WTC11 (cell line): ENCODE results near the gene TDRD10.

ENCODE experiments used
- CBFB ChIP-seq: sonication (generic); formaldehyde crosslinking; IDR thresholded peaks from 2 replicates; pipeline ENCODE4 v1.8.1; 2022; ENCODE audit warnings: mild to moderate bottlenecking, low read depth, missing genetic modification reagents
- CREM ChIP-seq: sonication (generic); formaldehyde crosslinking; IDR thresholded peaks from 2 replicates; pipeline ENCODE4 v1.8.1; 2022; ENCODE audit warnings: mild to moderate bottlenecking, missing genetic modification reagents, moderate library complexity
- FOXP1 ChIP-seq: sonication (generic); formaldehyde crosslinking; IDR thresholded peaks from 2 replicates; pipeline ENCODE4 v1.8.0; 2022; ENCODE audit warnings: missing genetic modification reagents, mild to moderate bottlenecking, moderate library complexity, borderline replicate concordance
- HMGXB4 ChIP-seq: sonication (generic); formaldehyde crosslinking; IDR thresholded peaks from 2 replicates; pipeline ENCODE4 v1.8.1; 2023; ENCODE audit warnings: mild to moderate bottlenecking, moderate library complexity, missing genetic modification reagents
- MAX ChIP-seq: sonication (generic); formaldehyde crosslinking; IDR thresholded peaks from 2 replicates; pipeline ENCODE4 v1.8.0; 2022; ENCODE audit warnings: mild to moderate bottlenecking, missing genetic modification reagents
- STAT6 ChIP-seq: sonication (generic); formaldehyde crosslinking; conservative IDR thresholded peaks from 2 replicates; pipeline ENCODE4 v1.8.1; 2023; ENCODE audit warnings: mild to moderate bottlenecking, low read depth, missing genetic modification reagents, moderate library complexity
- TEAD1 ChIP-seq: sonication (generic); formaldehyde crosslinking; IDR thresholded peaks from 2 replicates; pipeline ENCODE4 v1.8.0; 2022; ENCODE audit warnings: mild to moderate bottlenecking, missing genetic modification reagents
- TEAD4 ChIP-seq: sonication (generic); formaldehyde crosslinking; IDR thresholded peaks from 2 replicates; pipeline ENCODE4 v1.8.0; 2022; ENCODE audit warnings: mild to moderate bottlenecking, missing genetic modification reagents
- TF ChIP-seq, protein P1 (sequence below): sonication (generic); formaldehyde crosslinking; IDR thresholded peaks from 2 replicates; pipeline ENCODE4 v1.8.1; 2022; ENCODE audit warnings: low read depth, mild to moderate bottlenecking, moderate library complexity, missing genetic modification reagents, borderline replicate concordance
- TF ChIP-seq, protein P2 (sequence below): fragments of 200-600 bp; IDR thresholded peaks from 2 replicates; pipeline ENCODE4 v1.8.0; 2022; ENCODE audit warnings: antibody characterized with exemption

- TF ChIP-seq, protein P1, sequence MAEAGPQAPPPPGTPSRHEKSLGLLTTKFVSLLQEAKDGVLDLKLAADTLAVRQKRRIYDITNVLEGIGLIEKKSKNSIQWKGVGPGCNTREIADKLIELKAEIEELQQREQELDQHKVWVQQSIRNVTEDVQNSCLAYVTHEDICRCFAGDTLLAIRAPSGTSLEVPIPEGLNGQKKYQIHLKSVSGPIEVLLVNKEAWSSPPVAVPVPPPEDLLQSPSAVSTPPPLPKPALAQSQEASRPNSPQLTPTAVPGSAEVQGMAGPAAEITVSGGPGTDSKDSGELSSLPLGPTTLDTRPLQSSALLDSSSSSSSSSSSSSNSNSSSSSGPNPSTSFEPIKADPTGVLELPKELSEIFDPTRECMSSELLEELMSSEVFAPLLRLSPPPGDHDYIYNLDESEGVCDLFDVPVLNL: no peak
- TF ChIP-seq, protein P2, sequence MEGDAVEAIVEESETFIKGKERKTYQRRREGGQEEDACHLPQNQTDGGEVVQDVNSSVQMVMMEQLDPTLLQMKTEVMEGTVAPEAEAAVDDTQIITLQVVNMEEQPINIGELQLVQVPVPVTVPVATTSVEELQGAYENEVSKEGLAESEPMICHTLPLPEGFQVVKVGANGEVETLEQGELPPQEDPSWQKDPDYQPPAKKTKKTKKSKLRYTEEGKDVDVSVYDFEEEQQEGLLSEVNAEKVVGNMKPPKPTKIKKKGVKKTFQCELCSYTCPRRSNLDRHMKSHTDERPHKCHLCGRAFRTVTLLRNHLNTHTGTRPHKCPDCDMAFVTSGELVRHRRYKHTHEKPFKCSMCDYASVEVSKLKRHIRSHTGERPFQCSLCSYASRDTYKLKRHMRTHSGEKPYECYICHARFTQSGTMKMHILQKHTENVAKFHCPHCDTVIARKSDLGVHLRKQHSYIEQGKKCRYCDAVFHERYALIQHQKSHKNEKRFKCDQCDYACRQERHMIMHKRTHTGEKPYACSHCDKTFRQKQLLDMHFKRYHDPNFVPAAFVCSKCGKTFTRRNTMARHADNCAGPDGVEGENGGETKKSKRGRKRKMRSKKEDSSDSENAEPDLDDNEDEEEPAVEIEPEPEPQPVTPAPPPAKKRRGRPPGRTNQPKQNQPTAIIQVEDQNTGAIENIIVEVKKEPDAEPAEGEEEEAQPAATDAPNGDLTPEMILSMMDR: no peak
- TF ChIP-seq STAT6: no peak
- TF ChIP-seq HMGXB4: no peak
- no peak for TF ChIP-seq TEAD1 (CRISPR knock-in tag)
- no peak for TF ChIP-seq FOXP1 (CRISPR knock-in tag)
- no peak for TF ChIP-seq TEAD4 (CRISPR knock-in tag)
- no peak for TF ChIP-seq CREM (CRISPR knock-in tag)
- no peak for TF ChIP-seq CBFB (CRISPR knock-in tag)
- TF ChIP-seq MAX (CRISPR knock-in tag): no peak
These were observed 73.3 kb downstream of the TDRD10 start for GRCh38 chr1:154575147-154575927.
